ENCODE data around the gene RASL11A.
"Not testable (repeated sequence)": the region's sequence is repeated elsewhere in the genome, so short reads cannot be mapped to it uniquely, and the experiment has no call there.

Gene RASL11A

GRCh38 chr13:27269114-27269665 is 1.4 kb upstream of the RASL11A start:
- no peak for DNase-seq (ENCODE audit: low read depth in 2 of 2)

- DNase-seq (ENCODE audit: low read depth in 2 of 2) = no peak
Measured at GRCh38 chr13:27271570-27272096, 1.0 kb downstream of the RASL11A start.

DNA sequence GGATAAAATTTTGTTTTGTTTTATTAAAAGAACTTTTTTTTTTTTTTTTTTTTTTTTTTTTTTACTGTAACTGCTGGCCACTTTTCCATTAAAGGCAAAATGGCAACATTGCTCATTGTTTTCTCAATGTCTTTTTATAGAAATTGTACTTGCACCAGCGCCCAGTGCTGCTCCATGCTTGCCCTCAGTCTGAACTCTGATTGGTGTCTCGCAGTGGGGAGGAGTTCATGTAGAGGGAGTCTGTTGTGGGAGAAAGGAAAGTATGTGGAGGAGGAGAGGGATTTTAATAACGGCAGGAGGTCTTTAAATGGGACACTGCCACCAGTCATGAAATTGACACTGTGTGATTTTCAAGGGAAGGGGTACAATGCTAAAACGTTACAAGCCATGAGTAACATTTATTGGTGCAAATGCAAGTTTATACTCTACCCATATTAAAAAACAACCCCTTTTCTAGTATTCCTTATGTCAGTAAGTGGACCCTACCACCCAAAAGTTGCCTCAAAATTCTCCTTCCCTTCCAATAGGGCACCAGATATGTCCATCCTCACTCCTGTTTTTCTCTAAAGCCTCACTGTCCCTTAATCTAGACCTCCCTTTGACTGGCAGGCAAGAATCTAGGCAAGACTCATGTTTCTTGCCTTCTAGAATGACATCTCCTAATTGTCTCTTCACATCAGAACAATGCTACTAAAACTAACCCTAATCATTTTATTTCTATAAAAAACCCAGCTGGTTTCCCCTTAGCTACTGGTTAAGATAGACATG is 3.2 kb downstream of the RASL11A start:
- DNase-seq (ENCODE audit: low read depth in 2 of 2) = no peak

- no peak for DNase-seq (ENCODE audit: low read depth in 2 of 2)
Measured at GRCh38 chr13:27274631-27275030, 4.0 kb downstream of the RASL11A start.

DNA sequence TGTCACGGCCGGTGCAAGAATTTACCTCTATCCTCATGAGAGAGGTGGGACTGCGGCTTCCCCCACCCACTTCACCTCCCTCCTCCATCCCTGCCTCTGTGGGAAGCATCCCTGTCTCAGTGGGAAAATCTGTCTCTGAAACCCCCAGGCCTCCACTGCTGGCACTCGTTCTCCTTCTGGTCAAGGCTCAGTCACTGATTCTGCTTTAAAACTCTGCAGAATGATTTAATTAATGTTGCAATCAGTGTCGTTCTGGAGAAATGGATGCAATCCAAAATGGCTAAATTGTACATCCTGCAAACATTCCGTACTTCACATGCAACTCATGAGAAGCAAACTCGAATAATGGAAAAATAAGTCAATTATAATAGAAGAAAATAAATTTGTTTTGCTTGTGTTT is 5.6 kb downstream of the RASL11A start:
- DNase-seq (ENCODE audit: low read depth in 2 of 2) = no peak

GRCh38 chr13:27279506-27279905 is 8.9 kb downstream of the RASL11A start:
- no peak for DNase-seq (ENCODE audit: low read depth in 2 of 2)

DNA sequence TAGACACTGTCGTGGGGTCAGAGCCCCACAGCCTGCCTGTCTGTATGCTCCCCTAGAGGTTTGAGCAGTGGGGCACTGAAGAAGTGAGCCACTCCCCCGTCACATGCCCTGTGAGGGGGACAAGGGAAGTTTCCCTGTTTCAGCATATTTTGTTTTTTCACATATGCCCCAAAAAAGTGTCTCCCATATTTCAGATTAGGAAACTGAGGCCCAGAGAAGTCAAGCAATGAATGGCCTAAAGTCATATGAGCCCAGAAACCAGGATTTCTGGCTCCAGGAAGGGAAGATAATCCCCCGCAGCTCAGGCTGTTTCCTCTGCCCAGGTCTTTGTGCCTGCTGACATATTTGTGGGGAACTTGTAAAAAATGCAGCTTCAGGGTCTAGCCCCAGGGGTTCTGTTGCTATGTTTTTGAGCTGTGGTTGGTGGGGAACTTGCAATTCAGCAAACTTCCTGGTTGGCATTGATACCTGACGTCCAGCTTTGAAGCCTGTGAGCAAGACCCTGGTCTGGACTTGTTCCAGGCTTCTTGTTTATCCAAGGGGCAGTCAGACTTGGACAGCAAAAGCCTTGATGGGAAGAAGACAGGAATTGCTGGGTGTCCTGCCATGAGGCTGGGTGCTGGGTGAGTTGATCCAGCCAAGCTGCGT is 9.5 kb downstream of the RASL11A start:
- no peak for DNase-seq (ENCODE audit: low read depth in 2 of 2)

- DNase-seq (ENCODE audit: low read depth in 2 of 2) = no peak
Measured at GRCh38 chr13:27280841-27281240, 10.2 kb downstream of the RASL11A start.

- DNase-seq (ENCODE audit: low read depth in 2 of 2) = no peak
Measured at GRCh38 chr13:27281420-27281819, 10.8 kb downstream of the RASL11A start.

DNA sequence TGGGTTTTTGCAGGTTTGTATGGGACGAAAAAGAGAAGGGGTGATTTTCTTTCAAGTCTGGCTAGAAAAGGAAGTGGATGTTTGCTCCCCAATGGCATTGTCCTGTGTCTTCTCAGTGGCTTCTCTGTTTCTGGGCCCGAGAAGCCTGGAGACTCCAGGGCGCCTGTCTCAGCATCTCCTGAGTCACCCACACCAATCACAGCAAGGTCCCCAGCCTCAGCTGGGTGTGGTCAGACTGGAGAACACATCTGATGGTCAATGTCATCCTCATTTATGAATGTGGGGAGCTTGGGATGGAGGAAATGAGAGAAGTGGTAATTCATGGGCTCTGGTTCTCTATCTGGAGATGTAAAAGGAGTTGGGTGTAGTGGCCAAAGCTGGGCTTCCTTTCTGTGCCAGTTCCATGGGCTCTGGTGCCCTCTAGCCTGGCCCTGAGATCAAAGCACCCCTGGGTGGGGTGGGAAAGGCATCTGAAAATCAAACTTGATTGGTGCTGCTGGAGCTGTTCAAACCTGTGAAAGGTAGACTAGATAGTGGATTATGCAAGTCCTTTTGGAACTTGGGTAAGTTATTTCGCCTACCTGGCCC is 13.4 kb downstream of the RASL11A start:
- no peak for DNase-seq (ENCODE audit: low read depth in 2 of 2)

DNA sequence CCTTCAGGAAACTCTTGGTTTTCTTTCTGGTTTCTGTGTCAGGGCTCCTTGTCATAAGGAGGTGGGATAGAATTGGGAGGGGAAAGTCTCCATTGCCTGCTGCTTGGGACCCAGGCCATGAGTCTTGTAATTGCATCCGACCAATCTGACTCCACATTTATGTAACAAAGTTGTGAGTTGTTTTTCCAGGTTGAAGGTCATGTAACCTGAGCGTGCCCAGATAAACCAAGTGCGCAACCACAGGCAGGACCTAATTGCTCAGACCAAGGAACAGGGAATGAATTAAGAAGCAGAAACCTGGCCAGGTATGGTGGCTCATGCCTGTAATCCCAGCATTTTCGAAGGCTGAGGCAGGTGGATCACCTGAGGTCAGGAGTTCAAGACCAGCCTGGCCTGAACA is 17.8 kb downstream of the RASL11A start:
- no peak for DNase-seq (ENCODE audit: low read depth in 2 of 2)

GRCh38 chr13:27289011-27289665 is 18.5 kb downstream of the RASL11A start:
- no peak for DNase-seq (ENCODE audit: low read depth in 2 of 2)

- no peak for DNase-seq (ENCODE audit: low read depth in 2 of 2)
Measured at GRCh38 chr13:27290715-27291114, 20.1 kb downstream of the RASL11A start.

DNA sequence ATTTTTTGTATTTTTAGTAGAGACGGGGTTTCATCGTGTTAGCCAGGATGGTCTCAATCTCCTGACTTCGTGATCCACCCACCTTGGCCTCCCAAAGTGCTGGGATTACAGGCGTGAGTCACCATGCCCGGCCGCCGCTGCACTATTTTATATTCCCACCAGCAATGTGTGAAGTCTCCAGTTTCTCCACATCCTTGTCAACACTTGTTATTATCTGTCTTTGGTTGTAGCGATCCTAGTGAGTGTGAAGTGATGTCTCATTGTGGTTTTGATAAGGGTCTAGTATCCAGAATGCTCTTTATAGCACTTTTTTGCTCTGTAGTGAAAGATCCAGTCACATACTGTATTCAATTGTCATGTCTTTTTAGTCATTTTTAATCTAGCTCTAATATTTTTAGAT is 21.3 kb downstream of the RASL11A start:
- not testable (repeated sequence) for DNase-seq (ENCODE audit: low read depth in 2 of 2)

DNA sequence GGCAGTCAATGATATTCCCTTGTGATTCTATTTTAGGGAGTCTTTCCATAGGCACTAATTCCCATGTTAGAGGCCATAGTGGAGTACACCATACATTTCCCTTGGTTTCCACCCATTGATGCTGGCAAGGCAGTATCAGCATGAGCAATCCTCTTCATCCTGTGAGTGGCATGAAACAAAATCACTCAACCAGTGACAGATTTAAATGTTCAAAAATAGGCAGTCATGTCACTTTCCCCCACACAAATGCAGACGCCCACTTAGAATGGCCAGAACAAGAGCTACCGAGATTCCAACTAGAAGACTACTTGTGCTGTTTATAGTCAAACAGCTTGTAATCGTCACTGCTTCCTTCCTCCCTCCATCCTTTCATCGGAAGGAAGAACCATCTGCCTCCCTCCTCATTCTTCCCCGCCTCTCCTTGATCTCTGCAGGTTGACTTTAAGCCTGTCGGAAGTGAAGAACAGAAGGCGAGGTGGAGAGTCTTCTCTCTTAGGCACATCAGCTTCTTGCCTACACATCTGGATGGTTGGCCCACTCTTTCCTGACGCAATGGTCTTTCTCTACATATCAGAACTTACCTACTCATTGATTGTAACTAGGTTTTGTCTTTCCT is 22.6 kb downstream of the RASL11A start:
- no peak for DNase-seq (ENCODE audit: low read depth in 2 of 2)

GRCh38 chr13:27293873-27294515 is 23.4 kb downstream of the RASL11A start:
- no peak for DNase-seq (ENCODE audit: low read depth in 2 of 2)

DNA sequence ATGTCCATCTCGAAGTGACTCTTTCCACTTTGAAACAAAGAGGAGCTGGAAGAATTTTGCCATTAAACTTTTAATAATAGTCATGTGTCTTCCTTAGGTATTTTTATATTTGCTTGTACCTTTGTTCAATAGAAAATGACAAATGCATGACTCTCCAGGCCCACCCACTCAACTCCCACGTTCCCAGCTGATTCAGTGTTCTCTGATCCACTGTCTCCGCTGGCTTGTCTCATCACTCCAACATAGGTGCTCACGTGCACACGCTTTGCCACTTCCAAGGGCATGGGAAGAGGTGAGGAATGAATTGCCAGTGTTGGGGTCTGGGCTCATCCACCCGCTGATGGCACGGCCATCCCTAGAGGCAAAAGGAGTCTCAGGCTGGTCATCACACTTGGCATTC is 24.5 kb downstream of the RASL11A start:
- no peak for DNase-seq (ENCODE audit: low read depth in 2 of 2)

DNA sequence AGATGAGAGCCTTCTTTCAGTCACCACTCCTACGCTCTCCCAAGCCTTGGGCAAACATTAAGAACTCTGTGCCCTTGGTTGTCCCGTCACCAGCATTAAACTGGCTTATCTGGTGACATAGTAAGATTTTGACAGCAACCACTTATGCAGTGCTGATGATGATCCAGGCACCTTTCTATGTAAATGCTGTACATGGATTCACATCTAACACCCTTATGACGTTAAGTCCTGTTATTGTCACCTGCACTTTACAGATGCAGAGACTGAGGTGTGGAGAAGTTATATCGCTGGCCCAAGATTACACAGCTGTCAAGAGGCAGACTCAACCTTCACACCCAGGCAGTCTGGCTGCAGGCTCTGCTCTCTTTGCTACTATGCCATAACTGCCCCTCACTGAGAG is 25.0 kb downstream of the RASL11A start:
- no peak for DNase-seq (ENCODE audit: low read depth in 2 of 2)

DNA sequence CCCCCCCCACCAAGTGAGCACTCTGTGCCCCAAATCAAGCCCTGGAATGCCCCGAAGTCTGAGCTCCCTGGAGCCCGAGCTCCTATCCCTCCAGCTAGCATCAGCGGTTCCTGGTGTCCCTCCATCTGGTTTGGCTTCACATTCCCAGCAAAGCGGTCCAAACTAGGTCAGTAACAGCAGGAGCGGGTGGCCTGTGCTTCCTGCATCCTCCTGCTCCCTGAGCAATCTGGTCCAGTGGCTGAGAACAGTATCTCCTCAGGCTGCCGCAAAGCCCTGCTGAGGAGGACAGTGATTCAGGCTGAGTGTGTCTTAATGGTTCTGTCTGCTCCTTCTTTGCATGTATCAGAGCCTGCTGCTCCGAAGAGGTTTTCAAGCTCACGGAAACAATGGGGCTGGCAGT is 25.9 kb downstream of the RASL11A start:
- no peak for DNase-seq (ENCODE audit: low read depth in 2 of 2)

DNA sequence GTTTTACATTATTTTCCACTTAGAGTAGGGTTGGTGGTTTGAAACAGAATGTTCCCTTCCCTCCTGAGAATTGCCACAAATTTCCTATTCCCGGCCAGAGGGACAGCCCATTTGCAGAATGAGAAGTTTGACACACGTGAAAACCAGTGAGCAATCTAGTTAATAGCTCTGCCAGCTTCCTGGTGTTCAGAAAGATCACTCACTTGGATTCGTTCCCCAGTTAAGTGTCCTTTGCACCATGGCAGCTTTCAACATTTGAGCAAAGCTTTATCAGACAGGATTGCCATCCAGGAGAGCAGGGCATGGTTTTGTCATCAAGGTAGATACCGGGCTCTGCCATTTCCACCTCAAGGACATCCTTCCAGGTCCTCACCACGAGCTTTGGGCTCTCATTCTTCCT is 28.2 kb downstream of the RASL11A start:
- no peak for DNase-seq (ENCODE audit: low read depth in 2 of 2)

GRCh38 chr13:27300406-27300805 is 29.8 kb downstream of the RASL11A start:
- not testable (repeated sequence) for DNase-seq (ENCODE audit: low read depth in 2 of 2)
